Tibial artery (tissue), 4 donors: ENCODE data around the gene SYNGR2.
A peak's percentile ranks its signal among the peaks of the same experiment; 100 is the strongest.

Experiments used
- DNase-seq, 2 donors: peaks; one replicate each; pipeline ENCODE4 v3.0.0-alpha.2; 2019
- H3K27ac ChIP-seq, 2 donors: fragments of 200-600 bp; sonication (generic) in 1 of 2; 1 replicate in 1 of 2; 2 replicates in 1 of 2; pipeline ENCODE4 v1.5.1; 2018 to 2019; ENCODE audit warnings: mild to moderate bottlenecking in 1 of 2
- H3K27me3 ChIP-seq, 2 donors: fragments of 200-600 bp; sonication (generic) in 1 of 2; one replicate each; pipeline versions ENCODE4 v1.5.1 to v1.6.0; 2016 to 2019
- H3K36me3 ChIP-seq, 3 donors: fragments of 200-600 bp; sonication (generic) in 2 of 3; one replicate each; pipeline ENCODE4 v1.5.1; 2016 to 2019; ENCODE audit warnings: mild to moderate bottlenecking in 2 of 3
- H3K4me1 ChIP-seq, 4 donors: fragments of 200-600 bp; sonication (generic) in 2 of 4; 1 replicate in 3 of 4; 2 replicates in 1 of 4; pipeline ENCODE4 v1.5.1; 2016 to 2019
- H3K4me3 ChIP-seq, 2 donors: fragments of 200-600 bp; sonication (generic) in 1 of 2; 1 replicate in 1 of 2; 2 replicates in 1 of 2; pipeline ENCODE4 v1.5.1; 2018 to 2019; ENCODE audit warnings: mild to moderate bottlenecking in 2 of 2
- H3K9me3 ChIP-seq, 3 donors: fragments of 200-600 bp; sonication (generic) in 1 of 3; one replicate each; pipeline ENCODE4 v1.5.1; 2016 to 2019
- CTCF ChIP-seq, 2 experiments: fragments of 200-600 bp in 1 of 2; fragments of 450-650 bp in 1 of 2; IDR thresholded peaks; one replicate each; pipeline ENCODE4 v1.5.1; 2017 to 2019; ENCODE audit warnings: antibody characterized with exemption in 2 of 2, mild to moderate bottlenecking in 1 of 2, moderate library complexity in 1 of 2
- intact Hi-C: fragments of 100-400 bp; cut with DNase I; formaldehyde crosslinking; loops from one replicate; pipeline ENCODE4 v1.15.0; 2023; ENCODE audit warnings: low total_unique reads

The SYNGR2 gene

GRCh38 chr17:78163881-78164747 is 4.3 kb upstream of the SYNGR2 start:
- intact Hi-C loops: no loop called here

DNA sequence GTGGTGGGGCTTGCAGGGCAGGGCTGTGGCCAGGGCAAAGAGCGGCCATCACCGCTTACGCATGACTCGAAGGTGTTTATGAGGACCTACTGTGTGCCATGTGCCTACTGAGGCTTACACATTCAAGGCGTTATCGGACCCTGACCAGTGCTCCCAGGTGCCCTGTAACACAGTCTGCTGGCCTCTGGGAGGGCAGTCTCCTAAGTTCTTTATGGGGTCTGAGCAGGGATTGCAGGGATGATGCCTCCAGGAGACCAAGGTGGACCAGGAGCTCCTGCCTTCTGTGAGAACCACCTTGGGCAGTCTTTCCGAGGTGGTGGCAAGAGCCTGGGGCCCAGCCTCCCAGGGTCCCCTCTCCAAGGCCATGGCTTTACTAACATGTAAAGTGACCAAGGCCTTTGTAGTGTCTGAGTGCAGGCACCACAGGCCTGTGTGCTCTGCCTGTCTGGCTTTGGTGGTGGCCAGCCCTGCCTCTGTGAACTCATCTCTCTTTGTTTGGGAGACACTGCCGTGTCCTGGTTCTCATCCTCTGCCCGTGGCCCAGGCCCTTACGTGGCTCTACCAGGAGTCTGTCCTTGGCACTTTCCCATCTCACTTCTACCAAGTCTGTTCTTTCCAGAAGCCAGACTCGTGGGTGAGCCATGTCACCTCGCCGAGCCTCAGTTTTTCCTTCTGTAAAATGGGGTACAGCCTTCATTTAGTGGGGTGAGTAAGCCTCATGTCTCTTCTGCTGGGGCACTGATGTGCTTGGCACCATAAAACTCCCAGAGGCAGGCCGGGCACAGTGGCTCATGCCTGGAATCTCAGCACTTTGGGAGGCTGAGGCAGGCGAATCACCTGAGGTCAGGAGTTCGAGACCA is 3.4 kb upstream of the SYNGR2 start:
- intact Hi-C loops: no loop called here
- Histone ChIP-seq H3K27ac (no peak overlapping the region), H3K9me3 (no peaks in the 10 kb centered on the region), H3K4me3 (no peak overlapping the region), H3K27me3 (no peaks in the 10 kb centered on the region), H3K36me3 (peaks cover 0 to under 1% (median 0%) of the 10 kb centered on the region in 3 donors), H3K4me1 (peaks cover 0 to 14% (median 13%) of the 10 kb centered on the region in 4 donors)
- no peak for DNase-seq
- no peak for TF ChIP-seq CTCF (IDR thresholded peaks at IDR 0.05)

More at GRCh38 chr17:78163881-78164747, 4.3 kb upstream of the SYNGR2 start:
- Histone ChIP-seq H3K27ac (no peak overlapping the region), H3K36me3 (no peaks in the 10 kb centered on the region), H3K4me1 (peaks cover 0 to 6% (median 5%) of the 10 kb centered on the region in 4 donors), H3K4me3 (no peak overlapping the region), H3K27me3 (no peaks in the 10 kb centered on the region), H3K9me3 (no peaks in the 10 kb centered on the region)
- no peak for DNase-seq
- TF ChIP-seq CTCF (IDR thresholded peaks at IDR 0.05): no peak

GRCh38 chr17:78166416-78166815 is 2.0 kb upstream of the SYNGR2 start:
- intact Hi-C loops: no loop called here
- Histone ChIP-seq H3K27ac (no peak overlapping the region), H3K9me3 (no peaks in the 10 kb centered on the region), H3K4me3 (no peak overlapping the region), H3K4me1 (peaks cover 0 to 25% (median 15%) of the 10 kb centered on the region in 4 donors), H3K36me3 (peaks cover 0 to 15% (median 6%) of the 10 kb centered on the region in 3 donors), H3K27me3 (no peaks in the 10 kb centered on the region)
- DNase-seq: no peak
- no peak for TF ChIP-seq CTCF (IDR thresholded peaks at IDR 0.05)

DNA sequence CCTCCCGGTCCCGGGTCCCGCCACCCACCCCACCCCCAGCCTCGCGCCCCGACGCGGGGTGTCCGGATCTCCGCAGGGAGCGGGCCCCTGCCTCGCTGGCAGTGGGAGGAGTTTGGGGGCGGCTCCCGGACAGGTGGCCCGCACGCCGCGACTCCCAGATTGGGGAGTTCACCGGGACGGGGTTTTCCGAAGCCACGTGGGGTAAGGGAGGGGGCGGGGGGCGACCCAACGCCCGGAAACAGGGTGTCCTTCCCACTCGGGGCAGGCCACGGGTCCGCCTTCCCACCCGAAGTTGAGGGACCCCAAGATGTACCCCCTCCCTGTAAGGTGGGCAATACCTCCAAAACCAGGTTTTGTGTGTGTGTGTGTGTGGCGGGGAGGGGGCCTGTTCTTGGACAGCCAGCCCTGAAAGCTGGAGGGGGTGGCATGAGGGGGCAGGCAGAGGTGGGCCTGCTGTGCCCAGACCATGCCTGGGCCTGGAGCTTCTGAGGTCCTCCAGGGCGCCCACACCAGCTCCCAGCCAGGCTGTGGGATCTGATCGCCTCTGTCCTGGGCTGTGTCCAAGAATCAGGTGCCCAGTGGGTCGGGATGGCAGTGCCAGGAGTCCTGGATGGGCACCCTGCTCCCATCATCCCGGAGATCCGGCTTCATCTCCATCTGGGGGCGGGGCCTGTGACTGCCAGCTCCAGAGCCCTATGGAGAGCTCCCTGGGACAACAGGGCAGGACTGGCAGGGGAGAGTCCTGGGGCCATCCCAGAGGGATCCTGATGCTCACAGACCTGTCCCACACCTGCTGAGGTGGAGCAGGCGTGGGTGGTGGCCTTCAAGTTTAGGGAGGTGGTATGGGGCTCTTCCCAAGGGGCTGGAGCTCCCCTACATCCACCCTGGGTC is 767 bp downstream of the SYNGR2 start:
- Histone ChIP-seq H3K27me3 (no peaks in the 10 kb centered on the region), H3K4me3 (peak overlapping the region; percentile 80 to 96), H3K36me3 (peaks cover 5 to 30% (median 8%) of the 10 kb centered on the region in 3 donors), H3K9me3 (no peaks in the 10 kb centered on the region), H3K27ac (peak overlapping the region; percentile 92 to 94), H3K4me1 (peaks cover 0 to 48% (median 34%) of the 10 kb centered on the region in 4 donors)
- intact Hi-C loops: no loop called here
- DNase-seq: peak; percentile 61 to 87
- no peak for TF ChIP-seq CTCF (IDR thresholded peaks at IDR 0.05)
